GM12878 (cell line): ENCODE measurements around the gene ELL2. TPM values are rescaled to one million over a fixed set of nuclear protein-coding genes. Genes with fewer than 3 reads are reported as not detected.
A peak's percentile ranks its signal among the peaks of the same experiment; 100 is the strongest.

Experiments used
- CEBPB ChIP-seq, 2 experiments: fragments of 150-350 bp in 1 of 2; IDR thresholded peaks; 2 replicates each; pipeline ENCODE4 v1.6.1; 2012 to 2014; ENCODE audit warnings: low read depth in 2 of 2, low read length in 2 of 2, borderline replicate concordance in 1 of 2, inconsistent platforms in 1 of 2
- GABPA ChIP-seq: IDR thresholded peaks from 2 replicates; pipeline ENCODE4 v1.6.1; 2014; ENCODE audit warnings: antibody characterized with exemption, low read depth, mild to moderate bottlenecking, inconsistent platforms
- HSF1 ChIP-seq: fragments of 150-350 bp; IDR thresholded peaks from 2 replicates; pipeline ENCODE4 v1.6.1; 2014; ENCODE audit warnings: mild to moderate bottlenecking, low read depth, low read length
- KAT2A ChIP-seq: conservative IDR thresholded peaks from 2 replicates; pipeline ENCODE4 v1.6.1; 2011; ENCODE audit warnings: low read depth, low read length; ENCODE audit not compliant: control insufficient read depth
- NR2C2 ChIP-seq: IDR thresholded peaks from 2 replicates; pipeline ENCODE4 v1.6.1; 2011; ENCODE audit warnings: borderline replicate concordance, low read depth; ENCODE audit not compliant: control insufficient read depth, insufficient read length
- PBX3 ChIP-seq: IDR thresholded peaks from 2 replicates; pipeline ENCODE4 v1.6.1; 2011; ENCODE audit warnings: mild to moderate bottlenecking, low read depth, low read length, moderate library complexity; ENCODE audit not compliant: insufficient replicate concordance
- RUNX3 ChIP-seq: IDR thresholded peaks from 2 replicates; pipeline ENCODE4 v1.6.1; 2012; ENCODE audit warnings: low read length, inconsistent platforms
- SP1 ChIP-seq: IDR thresholded peaks from one replicate; pipeline ENCODE4 v1.6.1; 2011; ENCODE audit warnings: low read depth, low read length
- TBL1XR1 ChIP-seq: IDR thresholded peaks from 2 replicates; pipeline ENCODE4 v1.6.1; 2012; ENCODE audit warnings: low read depth, low read length, improper control_type of control experiment
- ZNF384 ChIP-seq: IDR thresholded peaks from 2 replicates; pipeline ENCODE4 v1.6.1; 2012; ENCODE audit warnings: low read depth, mild to moderate bottlenecking, low read length, improper control_type of control experiment, borderline replicate concordance
- ZNF592 ChIP-seq: fragments of 450-650 bp; IDR thresholded peaks from 2 replicates; pipeline ENCODE4 v1.6.1; 2017; ENCODE audit warnings: mild to moderate bottlenecking, moderate library complexity
- polyA plus RNA-seq, 11 experiments: library from polyadenylated mRNA; depleted of rRNA in 4 of 11; unstranded in 6 of 11; stranded (reverse) in 5 of 11; fragments of >200 nt; fragmentation: Nextera tagmentation in 4 of 11; fragmentation: Illumina TruSeq in 1 of 11; extraction: Ambion mirVana in 4 of 11; extraction: Trizol in 1 of 11; gene quantifications; 1 replicate in 1 of 11; 2 replicates in 10 of 11; pipeline versions ENCODE4 v1.2.1 to v1.2.3, GENCODE V29; 2011 to 2016; ENCODE audit warnings: inconsistent platforms in 2 of 11, missing spikeins in 2 of 11, low read depth in 1 of 11
- total RNA-seq, 4 experiments: library from RNA; depleted of rRNA in 3 of 4; stranded (reverse); fragments of >200 nt in 3 of 4; fragmentation: Illumina TruSeq in 1 of 4; extraction: Trizol in 1 of 4; gene quantifications; 2 replicates each; pipeline versions ENCODE4 v1.2.1 to v1.2.3, GENCODE V29; 2013 to 2021

Gene ELL2
- total and polyA plus RNA-seq, 10 of the 15 experiments (the other 5 are each of a cell fraction or from before 2014, with no cell fraction given) = 24.2 to 91.4 (median 57.4) TPM

GRCh38 chr5:95925939-95926338 is 35.7 kb downstream of the ELL2 start (continued):
- TF ChIP-seq NR2C2 = no peak
- peak; percentile 60; the same call in 1 of the 2 replicates for TF ChIP-seq GABPA
- TF ChIP-seq PBX3 = no peak
- TF ChIP-seq ZNF384 = peak; percentile 96
- peak in 1 of 2 experiments; percentile 91; a peak in 2 of 4 replicates for TF ChIP-seq CEBPB (IDR thresholded peaks at IDR 0.05; ENCODE audit: borderline replicate concordance in 1 of 2, low read depth in 2 of 2, low read length in 2 of 2)
- peak; percentile 92 for TF ChIP-seq TBL1XR1
- TF ChIP-seq RUNX3 = peak; percentile 99
- TF ChIP-seq SP1 = no peak
- TF ChIP-seq KAT2A = no peak
- TF ChIP-seq HSF1 = peak; percentile 60; the same call in 1 of the 2 replicates
- TF ChIP-seq ZNF592 = no peak
